CD4-positive, alpha-beta T cell treated with Interleukin-15 for 1 hour (primary cell): ENCODE measurements around the gene NCMAP.
A peak's percentile ranks its signal among the peaks of the same experiment; 100 is the strongest.

Experiments used
- DNase-seq: peaks from one replicate; pipeline ENCODE4 v3.0.0-alpha.2; 2020

NCMAP gene

DNA sequence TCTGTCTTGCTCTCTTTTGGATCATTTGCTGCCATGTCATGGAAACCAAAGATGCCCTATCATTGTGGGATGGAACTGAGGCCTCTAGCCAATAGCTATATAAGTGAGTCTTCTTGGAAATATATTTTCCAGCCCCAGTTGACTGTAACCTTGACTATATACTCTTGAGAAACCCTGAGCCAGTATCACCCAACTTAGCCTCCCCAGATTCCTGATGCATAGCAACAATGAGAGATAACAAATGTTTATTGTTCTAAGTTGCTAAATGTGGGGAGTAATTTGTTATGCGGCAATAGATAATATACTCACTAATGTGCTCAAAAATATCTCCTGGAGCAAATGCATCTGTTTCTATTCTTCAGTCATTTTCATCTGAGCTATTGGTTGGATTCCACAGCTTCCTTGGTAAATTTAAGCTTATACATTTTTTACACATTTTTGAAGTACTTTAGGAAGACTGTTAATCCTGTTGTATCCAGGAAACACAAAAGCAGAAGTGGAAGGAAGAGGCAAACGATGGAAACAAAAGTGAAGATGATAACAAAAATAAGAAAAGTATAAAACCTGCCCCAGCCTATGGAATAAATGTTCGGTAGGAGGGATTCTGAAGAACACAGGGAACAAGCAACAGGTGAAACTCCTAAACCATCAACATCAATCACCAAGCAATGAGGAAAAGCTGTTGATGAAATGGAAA lies 80.9 kb downstream of the NCMAP start:
- no peak for DNase-seq

DNA sequence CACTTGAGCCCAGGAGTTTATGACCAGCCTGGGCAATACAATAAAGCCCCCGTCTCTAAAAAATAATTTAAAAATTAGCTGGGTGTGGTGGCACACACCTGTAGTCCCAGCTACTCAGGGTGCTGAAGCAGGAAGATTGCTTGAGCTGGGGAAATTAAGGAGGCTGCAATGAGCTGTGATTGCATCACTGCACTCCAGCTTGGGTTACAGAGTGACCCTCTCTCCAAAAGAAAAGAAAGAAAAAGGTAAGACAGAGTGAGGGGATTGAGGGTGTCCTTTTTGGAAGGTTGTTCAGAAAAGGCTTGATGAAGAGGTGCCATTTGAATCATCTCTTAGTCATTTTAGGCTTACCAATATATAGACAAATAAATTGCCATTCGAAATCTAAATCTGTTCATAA lies 83.2 kb downstream of the NCMAP start:
- DNase-seq: no peak

DNA sequence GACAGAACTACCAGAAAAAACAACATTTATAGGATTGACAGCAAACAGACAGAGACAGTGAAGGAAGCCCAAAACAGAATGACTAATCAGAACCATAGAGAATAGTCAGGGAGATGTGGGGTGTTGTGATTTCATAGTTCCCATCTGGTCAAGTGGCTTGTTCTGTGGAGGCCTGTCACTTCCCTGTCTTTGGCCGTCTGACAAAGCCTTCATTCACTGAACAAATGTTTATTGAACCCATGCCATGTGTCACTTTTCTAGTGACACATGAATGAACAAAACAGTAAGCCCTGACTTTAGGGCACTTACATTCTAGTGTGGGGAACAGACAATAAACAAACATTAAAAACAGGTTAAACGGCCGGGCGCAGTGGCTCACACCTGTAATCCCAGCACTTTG lies 84.0 kb downstream of the NCMAP start:
- DNase-seq: no peak

DNA sequence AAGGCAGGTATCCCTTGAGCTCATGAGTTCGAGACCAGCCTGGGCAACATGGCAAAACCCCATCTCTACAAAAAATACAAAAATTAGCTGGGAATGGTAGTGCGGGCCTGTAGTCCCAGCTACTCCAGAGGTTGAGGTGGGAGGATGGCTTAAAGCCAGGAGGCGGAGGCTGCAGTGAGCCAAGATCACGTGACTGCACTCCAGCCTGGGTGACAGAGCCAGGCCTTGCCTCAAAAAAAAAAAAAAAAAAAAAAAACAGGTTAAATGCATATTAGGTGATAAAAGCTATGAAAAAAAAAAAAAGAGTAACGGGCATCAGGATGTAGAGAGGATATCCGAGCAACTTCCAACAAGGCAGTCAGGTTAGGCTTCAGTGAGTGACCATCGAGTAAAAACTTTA lies 84.4 kb downstream of the NCMAP start:
- no peak for DNase-seq

DNA sequence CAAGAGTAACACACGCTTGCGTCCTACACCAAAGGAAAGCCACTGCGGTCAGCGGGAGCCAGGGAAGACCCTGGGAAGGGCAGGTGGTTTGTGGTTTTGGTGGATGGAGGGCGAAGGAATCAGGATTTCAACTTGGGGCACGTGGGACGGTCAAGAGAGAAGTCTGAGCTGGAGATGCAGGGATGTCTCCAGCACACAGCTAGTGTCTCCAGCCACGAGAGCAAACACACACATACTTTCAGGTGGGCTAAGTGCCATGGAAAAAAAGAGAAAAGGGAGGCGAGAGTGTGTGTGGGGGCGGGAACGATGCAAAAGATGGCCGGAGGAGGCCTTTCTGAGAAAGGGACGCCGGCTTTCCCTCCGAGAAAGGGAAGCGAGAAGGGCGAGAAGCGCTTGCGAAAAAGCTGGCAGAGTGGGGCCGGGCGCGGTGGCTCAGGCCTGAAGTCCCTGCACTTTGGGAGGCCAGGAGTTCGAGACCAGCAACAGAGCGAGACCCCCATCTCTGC lies 85.8 kb downstream of the NCMAP start:
- DNase-seq: peak; percentile 59

DNA sequence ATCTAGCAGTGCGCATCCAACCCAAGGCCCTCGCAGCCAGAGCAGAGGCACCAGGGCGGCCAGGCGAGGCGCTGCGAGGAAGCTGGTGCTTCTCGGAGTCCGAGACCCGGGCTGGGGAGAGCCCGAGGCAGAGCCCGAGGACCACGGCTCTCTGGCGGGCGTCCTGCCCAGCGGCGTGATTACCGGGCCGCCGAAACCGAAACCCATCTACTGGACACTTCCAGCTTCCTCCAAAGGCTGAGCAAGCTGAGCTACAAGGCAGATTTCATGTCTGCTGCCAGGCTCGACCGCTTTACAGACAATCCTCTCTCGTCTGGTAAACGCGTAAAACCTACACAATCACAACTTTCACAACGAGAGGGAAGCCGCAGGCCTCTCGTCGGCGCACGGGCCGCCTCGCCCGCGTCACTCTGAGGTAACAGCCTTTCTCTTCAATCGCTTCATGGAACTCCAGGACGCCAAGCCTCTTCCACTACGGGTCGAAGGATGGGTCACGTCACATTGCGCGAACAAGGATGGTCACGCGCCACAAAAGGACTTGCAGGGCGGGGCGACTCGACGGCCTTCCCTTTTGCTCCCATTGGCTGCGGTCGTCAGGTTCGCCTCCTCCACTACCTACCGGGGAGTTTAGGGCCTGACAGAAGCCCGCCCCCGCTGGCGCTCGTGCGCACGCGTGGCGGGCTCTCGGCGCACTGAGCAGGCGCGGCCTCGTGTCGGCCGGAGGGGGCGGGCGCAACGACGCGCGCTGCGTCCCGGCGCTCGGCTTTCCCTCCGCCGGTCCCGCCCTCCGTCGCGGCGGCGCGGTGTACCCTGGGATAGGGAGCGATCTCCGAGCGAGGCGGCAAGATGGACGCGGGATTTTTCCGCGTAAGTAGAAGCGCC lies 86.8 kb downstream of the NCMAP start, which contains the start of gene SRRM1:
SRRM1 (plus strand) TSS at position 822 of the 882 bp plus-strand sequence; CDS start at position 847, 25 bp downstream.
- peak; percentile 100 for DNase-seq

DNA sequence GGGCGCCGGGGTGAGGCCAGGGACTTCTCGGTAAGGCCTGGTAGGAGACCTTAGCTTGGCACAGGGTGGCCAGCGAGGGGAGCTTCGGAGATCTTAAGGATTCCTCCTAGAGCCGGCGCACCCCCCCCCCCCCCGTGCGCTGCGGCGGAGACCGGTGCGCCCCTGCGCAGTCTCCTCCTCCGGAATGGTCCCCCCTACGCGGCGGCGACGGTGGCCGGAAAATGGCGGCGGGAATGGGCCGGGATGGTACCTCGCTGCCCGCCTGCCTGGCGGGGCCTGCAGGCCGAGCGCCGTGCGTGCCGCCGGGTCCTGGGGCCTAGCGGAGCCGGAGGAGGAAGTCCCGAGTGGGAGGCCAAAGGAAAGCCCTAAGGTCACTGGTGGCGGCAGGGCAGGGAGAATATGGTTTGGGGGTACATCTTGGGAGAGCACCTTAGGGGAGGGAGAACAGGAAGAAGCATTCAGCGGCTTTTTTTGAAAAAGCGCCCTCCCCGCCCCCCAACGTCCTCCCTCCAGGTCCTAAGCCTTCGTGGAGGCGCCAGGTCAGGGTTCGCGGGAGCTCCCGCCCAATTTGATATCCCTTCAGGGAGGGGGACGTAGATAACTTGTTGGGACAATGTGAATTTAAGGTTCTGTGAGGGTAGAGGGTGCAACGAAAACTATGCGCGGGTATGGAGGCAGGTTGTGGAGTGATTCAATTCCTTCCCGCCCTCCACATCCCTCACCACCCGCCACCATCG lies 87.6 kb downstream of the NCMAP start:
- DNase-seq: no peak

DNA sequence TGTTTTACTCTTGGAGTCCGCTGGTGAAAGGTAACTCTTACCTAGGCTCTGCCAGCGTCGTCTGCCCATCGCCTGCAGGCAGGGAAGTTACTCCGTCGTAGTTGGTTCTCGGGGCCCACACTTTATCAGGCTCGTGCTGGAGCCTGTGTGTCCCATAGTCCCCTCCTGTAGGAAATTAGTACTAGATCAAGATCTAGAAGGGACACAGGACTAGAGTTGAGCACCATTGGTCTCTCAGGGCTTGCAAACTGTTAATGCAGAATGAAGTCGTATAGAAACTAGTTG lies 88.2 kb downstream of the NCMAP start:
- DNase-seq: no peak

DNA sequence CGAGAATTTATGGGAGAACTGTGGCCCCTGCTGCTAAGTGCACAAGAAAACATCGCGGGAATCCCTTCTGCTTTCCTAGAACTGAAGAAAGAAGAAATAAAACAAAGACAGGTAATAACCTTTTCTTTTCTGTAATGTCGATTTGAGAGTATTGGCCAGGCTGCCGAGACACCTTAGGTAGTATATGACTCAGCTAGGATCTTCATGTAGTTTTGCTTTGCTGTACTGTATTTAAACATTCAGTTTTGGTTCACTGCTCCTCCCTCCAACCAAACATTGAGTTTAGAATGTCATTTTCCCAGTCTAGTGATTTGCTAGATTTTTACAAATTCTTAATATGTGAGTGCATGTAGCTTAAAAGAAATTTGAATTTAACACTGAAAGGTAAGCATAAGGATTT lies 93.0 kb downstream of the NCMAP start:
- DNase-seq: no peak

DNA sequence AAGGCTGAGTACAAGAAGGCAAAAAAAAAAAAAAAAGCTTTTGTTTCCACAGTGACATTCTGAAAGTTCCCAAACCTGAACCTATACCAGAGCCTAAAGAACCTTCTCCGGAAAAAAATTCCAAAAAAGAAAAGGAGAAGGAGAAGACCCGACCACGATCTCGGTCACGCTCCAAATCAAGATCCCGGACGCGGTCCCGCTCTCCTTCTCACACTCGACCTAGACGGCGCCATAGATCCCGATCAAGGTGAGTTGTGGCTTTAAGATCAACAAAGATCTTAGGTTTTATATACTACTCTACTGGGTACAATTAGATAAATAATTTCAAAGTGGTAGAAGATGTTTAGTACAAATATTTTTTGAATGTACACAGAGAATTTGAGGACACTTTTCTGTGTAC lies 96.5 kb downstream of the NCMAP start:
- no peak for DNase-seq

DNA sequence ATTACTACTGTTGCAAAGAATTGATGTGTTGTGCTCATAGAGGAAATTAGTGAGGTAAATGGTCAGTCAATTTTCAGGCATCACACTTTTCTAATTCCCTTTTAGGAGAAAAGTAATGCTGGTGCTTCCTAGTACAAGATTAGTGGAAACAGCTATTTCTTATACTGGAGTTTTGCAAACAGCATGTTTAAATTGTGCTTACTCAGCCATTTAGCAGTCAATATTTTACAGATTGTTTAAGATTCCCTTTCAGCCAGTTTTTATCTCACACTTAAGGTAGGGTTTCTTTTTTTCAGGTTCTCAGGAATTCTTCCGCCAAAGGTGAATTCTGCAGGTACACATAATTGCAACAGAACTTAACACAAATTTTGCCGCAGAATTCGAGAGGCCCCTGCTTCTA lies 98.1 kb downstream of the NCMAP start:
- DNase-seq: no peak

DNA sequence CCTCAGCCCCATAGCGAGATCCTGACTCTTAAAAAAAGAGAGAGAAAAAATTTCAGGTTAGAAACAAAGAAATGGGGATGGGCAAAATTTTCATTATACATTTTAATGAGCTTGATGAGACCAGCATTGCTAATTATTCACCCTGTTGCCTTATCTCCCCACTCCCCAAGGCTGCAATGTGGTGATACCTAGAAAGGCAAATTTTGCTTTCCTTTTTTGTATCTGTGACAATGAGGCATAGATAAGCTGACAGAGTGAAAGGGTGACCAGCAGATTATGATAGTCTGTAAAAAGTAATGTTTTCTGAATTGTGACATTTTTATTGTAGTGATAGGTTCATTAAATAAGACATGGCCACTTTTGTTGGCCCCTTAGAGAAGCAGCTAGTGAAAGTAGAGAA lies 100.2 kb downstream of the NCMAP start:
- no peak for DNase-seq

DNA sequence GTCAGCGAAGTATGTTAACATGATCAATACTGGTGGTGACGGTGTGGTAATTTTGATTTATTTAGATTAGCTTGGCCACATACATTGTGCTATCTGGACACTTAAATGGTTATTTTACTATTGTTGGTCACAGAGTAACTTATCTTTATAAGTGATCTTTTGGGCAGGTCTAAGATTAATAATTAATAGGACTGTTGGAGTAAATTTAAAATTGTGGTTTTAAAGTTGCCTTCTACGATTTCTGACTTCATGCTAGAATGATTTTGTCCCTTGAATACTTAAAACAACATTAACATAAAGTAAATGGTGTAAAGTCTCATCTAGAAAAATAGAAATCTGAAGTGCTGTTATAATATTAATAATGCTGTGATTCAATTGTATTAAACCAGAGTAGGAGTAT lies 101.9 kb downstream of the NCMAP start:
- DNase-seq: no peak
